Heart right ventricle (tissue), 16 donors: ENCODE results near the gene EIF1AD. TPM values are rescaled to one million over a fixed set of nuclear protein-coding genes. Genes with fewer than 3 reads are reported as not detected.
A peak's percentile ranks its signal among the peaks of the same experiment; 100 is the strongest.

Source experiments
- ATAC-seq, 8 donors: fragments of 200-7000 bp; cut with Tn5 transposase; one replicate each; pipeline ENCODE4 v1.9.1; 2020; ENCODE audit warnings: mild to moderate bottlenecking in 8 of 8, moderate library complexity in 8 of 8, moderate number of reproducible peaks in 1 of 8
- DNase-seq, 2 donors: peaks; one replicate each; pipeline ENCODE4 v3.0.0-alpha.2; 2020
- H3K27ac ChIP-seq, 10 donors: fragments of 200-600 bp; sonication (generic) in 2 of 10; one replicate each; pipeline versions ENCODE4 v1.5.0 to v1.8.0; 2020 to 2022; ENCODE audit warnings: mild to moderate bottlenecking in 3 of 10
- H3K27me3 ChIP-seq, 7 donors: fragments of 200-600 bp; one replicate each; pipeline ENCODE4 v1.8.0; 2021 to 2022; ENCODE audit warnings: mild to moderate bottlenecking in 2 of 7
- H3K36me3 ChIP-seq, 9 donors: fragments of 200-600 bp; sonication (generic) in 1 of 9; one replicate each; pipeline versions ENCODE4 v1.5.0 to v1.8.0; 2020 to 2022; ENCODE audit warnings: mild to moderate bottlenecking in 2 of 9
- H3K4me1 ChIP-seq, 9 donors: fragments of 200-600 bp; sonication (generic) in 1 of 9; one replicate each; pipeline versions ENCODE4 v1.5.0 to v1.8.0; 2020 to 2022; ENCODE audit warnings: mild to moderate bottlenecking in 4 of 9
- H3K4me3 ChIP-seq, 10 donors: fragments of 200-600 bp; sonication (generic) in 2 of 10; one replicate each; pipeline versions ENCODE4 v1.5.0 to v1.8.0; 2020 to 2022; ENCODE audit warnings: mild to moderate bottlenecking in 7 of 10, moderate library complexity in 2 of 10
- H3K9me3 ChIP-seq, 11 donors: fragments of 200-600 bp in 10 of 11; sonication (generic) in 2 of 11; one replicate each; pipeline versions ENCODE4 v1.5.0 to v1.8.0; 2013 to 2022; ENCODE audit warnings: mild to moderate bottlenecking in 2 of 11, control low read depth in 1 of 11, moderate library complexity in 1 of 11
- CTCF ChIP-seq, 9 donors: fragments of 200-600 bp; sonication (generic) in 2 of 9; IDR thresholded peaks; one replicate each; pipeline versions ENCODE4 v1.5.0 to v1.8.0; 2021 to 2022; ENCODE audit warnings: antibody characterized with exemption in 9 of 9, mild to moderate bottlenecking in 5 of 9, moderate library complexity in 1 of 9
- WGBS, 2 donors: extraction: QIAGEN DNeasy Blood & Tissue Kit; methylation state at CpG; one replicate each; pipeline ENCODE4 v1.1.7; 2013; ENCODE audit warnings: inconsistent platforms in 1 of 2; 5-methylcytosine and 5-hydroxymethylcytosine counted together
- intact Hi-C, 10 donors: fragments of 100-400 bp; cut with DNase I; formaldehyde crosslinking; loops; one replicate each; pipeline versions ENCODE4 v1.11.1 to v1.14.2; 2022
- polyA plus RNA-seq, 2 donors: library from polyadenylated mRNA; stranded (reverse); fragments of 200-250 nt; gene quantifications; one replicate each; pipeline ENCODE4 v1.2.3, GENCODE V29; 2013
- total RNA-seq, 10 donors: library from RNA; stranded (reverse); fragmentation: NEBNext Ultra II Directional in 3 of 10; extraction: Animal tissue kit (Norgen Biotek cat#: 25700) in 3 of 10; gene quantifications; one replicate each; pipeline versions ENCODE4 v1.2.1 to v1.2.4, GENCODE V29; 2021 to 2023
- donor health status: Arrhythmogenic right ventricular cardiomyopathy.
- donor health status: ischemic (EF 13 %, LVEDD 7.1; RV severe dilation, severe dysfunction).
- donor health status: healthy with polysubstance abuse.
- donor health status: DM: no; HTN: yes; CAD: no.
- donor health status: DM: no; HTN: no; CAD: no.
- donor health status: ischemic (EF 25% LVEDD 6.9; RV normal size, moderate dysfunction).
- donor health status: ischemic (EF 25% LVEDD 5.7; RV mildly dilated, moderate dysfunction).
- donor health status: healthy.
- donor health status: DM: yes; HTN: yes; CAD: no.
- donor health status: Ischemic cardiomyopathy.
- donor health status: ischemic (EF 35%, LVEDD 5.7; RV mildly dilated, moderate dysfunction).
- donor health status: nonischemic (EF 11% LVEDD 7.7; RV severe dilation, severe dysfunction).
- donor health status: DM: yes; HTN: yes; CAD: no.
- donor health status: PGD.
- donor health status: ischemic (EF 29% LVEDD 5.4; RV normal size, mild dysfunction).
- donor health status: nonischemic (EF 23%, LVEDD 6.1; RV moderate dilation, normal function).

Gene EIF1AD
- total and polyA plus RNA-seq, 12 donors: 15.1 to 30.0 (median 19.7) TPM

DNA sequence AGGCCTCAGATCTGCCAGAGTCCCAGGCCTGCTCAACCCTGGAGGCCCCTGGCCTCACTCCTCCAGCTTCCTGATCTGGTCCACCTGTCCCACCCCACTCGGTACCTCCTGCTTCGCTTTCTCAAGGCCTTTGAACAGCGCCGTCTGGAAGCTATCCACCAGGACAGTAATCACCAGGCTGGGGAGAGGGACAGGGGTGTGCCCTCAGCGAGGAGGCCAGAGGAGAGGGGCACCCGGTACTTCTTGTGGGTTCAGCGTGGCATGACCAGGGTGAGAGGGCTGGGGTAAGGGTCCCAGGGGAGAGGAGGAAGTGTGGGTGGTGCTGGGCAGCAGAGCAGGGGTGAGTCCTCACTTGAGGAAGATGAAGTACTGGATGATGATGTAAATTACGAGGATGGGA, 18.3 kb upstream of the EIF1AD start:
- Histone ChIP-seq H3K4me3 (peak overlapping the region in 1 of 10 donors; percentile 18), H3K27ac (no peak overlapping the region), H3K27me3 (peaks cover 0 to 9% (median 7%) of the 10 kb centered on the region in 7 donors), H3K36me3 (no peaks in the 10 kb centered on the region), H3K9me3 (no peaks in the 10 kb centered on the region), H3K4me1 (peaks cover 5 to 26% (median 17%) of the 10 kb centered on the region in 9 donors)
- WGBS, 2 donors: 74 to 75% methylated on average over 8 of the region's 8 CpGs
- no peak for TF ChIP-seq CTCF (IDR thresholded peaks at IDR 0.05)
- DNase-seq: no peak
- no peak for ATAC-seq
- intact Hi-C loops: no loop called here

DNA sequence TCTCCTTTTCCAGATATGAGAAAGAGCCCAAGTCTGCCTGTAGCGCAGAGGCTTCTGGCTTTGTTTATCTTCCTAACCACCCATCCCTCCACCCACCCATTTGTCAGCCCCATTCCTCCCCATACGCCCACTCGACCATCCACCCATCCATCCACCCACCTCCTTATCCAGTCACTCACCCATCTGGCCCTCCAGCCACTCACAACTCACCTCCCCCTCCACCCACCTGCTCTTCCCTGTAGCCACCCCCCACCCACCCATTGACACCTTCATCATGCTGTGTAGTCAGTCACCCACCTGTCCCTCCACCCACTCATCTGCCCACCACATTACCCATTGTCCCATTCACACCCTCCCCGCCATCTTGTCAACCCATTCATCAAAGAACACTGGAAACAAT, 15.4 kb upstream of the EIF1AD start:
- peaks cover under 1 to 16% (median 13%) of the 10 kb centered on the region in 7 donors for H3K27me3 ChIP-seq
- DNase-seq (no peak), ATAC-seq (no peak)
- H3K4me1 ChIP-seq: peaks cover 1 to 34% (median 15%) of the 10 kb centered on the region in 9 donors
- no peak overlapping the region for H3K27ac ChIP-seq
- WGBS, 2 donors: 76 to 90% methylated on average over 4 of the region's 4 CpGs
- no peaks in the 10 kb centered on the region for H3K36me3 ChIP-seq
- no peaks in the 10 kb centered on the region for H3K9me3 ChIP-seq
- TF ChIP-seq CTCF (IDR thresholded peaks at IDR 0.05): no peak
- no peak overlapping the region for H3K4me3 ChIP-seq
- intact Hi-C loops: no loop called here

- no peak for TF ChIP-seq CTCF (IDR thresholded peaks at IDR 0.05)
- Histone ChIP-seq H3K9me3 (no peaks in the 10 kb centered on the region), H3K4me3 (no peak overlapping the region), H3K4me1 (peaks cover 0 to 34% (median 15%) of the 10 kb centered on the region in 9 donors), H3K27me3 (peaks cover 6 to 22% (median 18%) of the 10 kb centered on the region in 7 donors), H3K36me3 (no peaks in the 10 kb centered on the region), H3K27ac (no peak overlapping the region)
- WGBS, 2 donors: 85 to 87% methylated on average over 10 of the region's 10 CpGs
- ATAC-seq (no peak), DNase-seq (no peak)
- intact Hi-C loops: no loop called here
These were observed 14.8 kb upstream of the EIF1AD start for GRCh38 chr11:66016793-66017177.

DNA sequence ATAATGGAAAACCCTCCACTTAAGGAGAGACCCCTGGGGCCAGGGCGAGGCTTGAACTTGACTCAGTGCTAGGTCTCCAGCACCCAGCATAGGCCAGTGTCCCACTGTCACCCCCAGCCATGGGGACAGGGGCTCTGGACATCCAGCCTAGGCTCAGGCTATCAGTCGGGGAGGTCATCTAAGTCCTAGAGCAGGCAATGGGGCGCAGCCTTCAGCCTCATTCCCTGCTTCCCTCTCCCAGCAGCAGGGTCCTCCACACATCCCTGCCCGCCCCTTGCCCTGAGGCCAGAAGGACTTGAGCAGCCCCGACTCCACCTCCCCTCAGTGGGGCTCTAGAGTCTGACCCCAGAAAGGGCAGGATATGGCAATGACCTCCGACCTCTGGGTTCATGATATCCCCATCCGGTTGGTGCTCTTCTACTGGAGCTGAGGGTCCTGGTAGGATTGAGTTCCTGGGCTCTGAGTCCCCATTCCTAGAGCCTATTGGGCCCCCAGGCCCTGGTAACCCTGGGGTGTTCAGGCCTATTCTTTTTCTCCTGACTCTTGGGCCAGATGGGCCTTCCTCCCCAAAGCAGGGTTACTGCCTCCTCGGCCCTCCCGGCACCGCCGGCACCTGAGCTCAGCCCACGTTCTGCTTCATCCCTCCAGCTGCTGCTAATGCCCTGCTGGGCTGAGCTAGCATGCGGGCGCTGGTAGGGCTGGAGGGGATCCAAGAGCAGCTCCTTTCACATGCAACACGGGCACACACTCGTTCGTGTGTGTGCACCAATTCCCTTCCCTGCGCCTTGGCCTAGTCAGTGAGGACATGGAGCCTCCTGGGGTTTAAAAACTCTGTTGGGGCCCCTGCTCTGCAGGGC, 14.2 kb upstream of the EIF1AD start:
- Histone ChIP-seq H3K4me1 (peaks cover 0 to 32% (median 18%) of the 10 kb centered on the region in 9 donors), H3K36me3 (no peaks in the 10 kb centered on the region), H3K9me3 (no peaks in the 10 kb centered on the region), H3K4me3 (no peak overlapping the region), H3K27ac (peak overlapping the region in 7 of 10 donors; percentile 26 to 65 (median 51)), H3K27me3 (peaks cover 8 to 28% (median 23%) of the 10 kb centered on the region in 7 donors)
- intact Hi-C loops: no loop called here
- WGBS, 2 donors: 75 to 79% methylated on average over 18 of the region's 18 CpGs
- ATAC-seq: peak in 6 of 8 donors; percentile 7 to 36 (median 22)
- no peak for DNase-seq
- TF ChIP-seq CTCF (IDR thresholded peaks at IDR 0.05): no peak
